Measurements from ENCODE around the gene SELENON.

The SELENON gene, protein sequence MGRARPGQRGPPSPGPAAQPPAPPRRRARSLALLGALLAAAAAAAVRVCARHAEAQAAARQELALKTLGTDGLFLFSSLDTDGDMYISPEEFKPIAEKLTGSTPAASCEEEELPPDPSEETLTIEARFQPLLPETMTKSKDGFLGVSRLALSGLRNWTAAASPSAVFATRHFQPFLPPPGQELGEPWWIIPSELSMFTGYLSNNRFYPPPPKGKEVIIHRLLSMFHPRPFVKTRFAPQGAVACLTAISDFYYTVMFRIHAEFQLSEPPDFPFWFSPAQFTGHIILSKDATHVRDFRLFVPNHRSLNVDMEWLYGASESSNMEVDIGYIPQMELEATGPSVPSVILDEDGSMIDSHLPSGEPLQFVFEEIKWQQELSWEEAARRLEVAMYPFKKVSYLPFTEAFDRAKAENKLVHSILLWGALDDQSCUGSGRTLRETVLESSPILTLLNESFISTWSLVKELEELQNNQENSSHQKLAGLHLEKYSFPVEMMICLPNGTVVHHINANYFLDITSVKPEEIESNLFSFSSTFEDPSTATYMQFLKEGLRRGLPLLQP

DNA sequence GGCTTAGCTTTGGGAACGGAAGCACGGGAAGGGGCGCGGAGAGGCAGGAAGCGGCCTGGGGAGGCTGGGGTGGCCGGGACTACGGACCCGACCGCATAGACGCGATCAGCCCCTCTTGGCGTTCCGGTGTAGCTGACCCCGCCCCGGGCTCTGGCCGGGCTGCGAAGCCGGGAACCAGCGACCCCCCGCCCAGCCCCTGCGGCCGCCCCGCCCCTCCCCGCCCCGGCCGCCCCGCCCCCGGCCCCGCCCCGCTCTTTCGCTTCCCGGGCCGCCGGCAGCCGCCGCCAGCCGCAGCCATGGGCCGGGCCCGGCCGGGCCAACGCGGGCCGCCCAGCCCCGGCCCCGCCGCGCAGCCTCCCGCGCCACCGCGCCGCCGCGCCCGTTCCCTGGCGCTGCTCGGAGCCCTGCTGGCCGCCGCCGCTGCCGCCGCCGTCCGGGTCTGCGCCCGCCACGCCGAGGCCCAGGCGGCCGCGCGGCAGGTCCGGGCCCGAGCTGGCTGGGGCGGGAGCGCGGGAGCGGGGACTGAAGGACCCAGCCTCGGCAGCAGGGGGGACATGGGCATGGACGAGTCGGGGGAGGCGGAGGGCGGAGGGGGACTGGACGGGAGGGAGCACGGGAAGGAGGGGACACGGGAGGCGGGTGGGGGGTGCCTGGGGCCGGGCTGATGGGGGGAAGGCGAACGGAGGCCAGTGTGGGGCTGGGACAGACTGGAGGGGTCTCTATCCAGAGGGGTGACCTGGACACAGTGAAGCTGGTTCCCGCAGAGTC, at the start of gene SELENON:
SELENON (plus strand) TSS at position 259 of the 768 bp plus-strand sequence; CDS start at position 297, 38 bp downstream.
- in situ Hi-C loops (cut with MboI; ENCODE audit: low pct_unique_long_range_greater_than_20kb, low sequenced_read_pairs, unreplicated experiment) = no loop called here
- TF ChIP-seq, protein P1, sequence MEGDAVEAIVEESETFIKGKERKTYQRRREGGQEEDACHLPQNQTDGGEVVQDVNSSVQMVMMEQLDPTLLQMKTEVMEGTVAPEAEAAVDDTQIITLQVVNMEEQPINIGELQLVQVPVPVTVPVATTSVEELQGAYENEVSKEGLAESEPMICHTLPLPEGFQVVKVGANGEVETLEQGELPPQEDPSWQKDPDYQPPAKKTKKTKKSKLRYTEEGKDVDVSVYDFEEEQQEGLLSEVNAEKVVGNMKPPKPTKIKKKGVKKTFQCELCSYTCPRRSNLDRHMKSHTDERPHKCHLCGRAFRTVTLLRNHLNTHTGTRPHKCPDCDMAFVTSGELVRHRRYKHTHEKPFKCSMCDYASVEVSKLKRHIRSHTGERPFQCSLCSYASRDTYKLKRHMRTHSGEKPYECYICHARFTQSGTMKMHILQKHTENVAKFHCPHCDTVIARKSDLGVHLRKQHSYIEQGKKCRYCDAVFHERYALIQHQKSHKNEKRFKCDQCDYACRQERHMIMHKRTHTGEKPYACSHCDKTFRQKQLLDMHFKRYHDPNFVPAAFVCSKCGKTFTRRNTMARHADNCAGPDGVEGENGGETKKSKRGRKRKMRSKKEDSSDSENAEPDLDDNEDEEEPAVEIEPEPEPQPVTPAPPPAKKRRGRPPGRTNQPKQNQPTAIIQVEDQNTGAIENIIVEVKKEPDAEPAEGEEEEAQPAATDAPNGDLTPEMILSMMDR (IDR thresholded peaks at IDR 0.05; ENCODE audit: extremely low read depth, insufficient read depth, missing control alignments) = no peak
- peak; percentile 79 for DNase-seq (ENCODE audit: low spot score)

DNA sequence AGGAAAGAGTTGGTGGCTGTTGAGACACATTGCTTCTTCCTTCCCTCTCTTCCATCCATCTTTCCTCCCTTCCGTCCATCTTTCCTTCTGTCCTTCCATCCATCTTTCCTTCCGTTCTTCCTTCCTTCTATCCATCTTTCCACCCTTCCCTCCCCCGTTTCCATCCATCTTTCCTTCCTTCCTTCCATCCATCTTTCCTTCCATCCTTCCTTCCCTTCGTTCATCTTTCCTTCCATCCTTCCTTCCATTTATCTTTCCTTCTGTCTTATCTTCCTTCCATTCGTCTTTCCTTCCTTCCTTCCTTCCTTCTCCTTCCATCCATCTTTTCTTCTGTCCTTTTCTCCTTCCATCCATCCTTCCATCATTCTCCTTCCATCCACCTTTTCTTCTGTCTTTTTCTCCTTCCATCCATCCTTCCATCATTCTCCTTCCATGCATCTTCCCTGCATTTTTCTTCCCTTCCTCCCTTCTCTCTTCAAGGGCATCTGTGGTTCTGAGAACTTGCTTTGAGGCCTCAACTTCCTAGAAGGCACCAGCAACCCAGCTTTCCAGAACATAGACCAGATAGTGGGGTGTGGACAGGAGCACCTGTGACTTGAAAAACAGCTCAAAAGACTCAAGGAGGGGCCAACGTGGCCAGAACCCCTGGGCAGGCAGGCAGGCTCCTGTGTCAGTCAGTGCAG, 48.9 kb upstream of the SELENON start:
- DNase-seq (ENCODE audit: low spot score) = no peak
- in situ Hi-C loops (cut with MboI; ENCODE audit: low pct_unique_long_range_greater_than_20kb, low sequenced_read_pairs, unreplicated experiment) = no loop called here
- TF ChIP-seq, protein P1 (IDR thresholded peaks at IDR 0.05; ENCODE audit: extremely low read depth, insufficient read depth, missing control alignments) = no peak

DNA sequence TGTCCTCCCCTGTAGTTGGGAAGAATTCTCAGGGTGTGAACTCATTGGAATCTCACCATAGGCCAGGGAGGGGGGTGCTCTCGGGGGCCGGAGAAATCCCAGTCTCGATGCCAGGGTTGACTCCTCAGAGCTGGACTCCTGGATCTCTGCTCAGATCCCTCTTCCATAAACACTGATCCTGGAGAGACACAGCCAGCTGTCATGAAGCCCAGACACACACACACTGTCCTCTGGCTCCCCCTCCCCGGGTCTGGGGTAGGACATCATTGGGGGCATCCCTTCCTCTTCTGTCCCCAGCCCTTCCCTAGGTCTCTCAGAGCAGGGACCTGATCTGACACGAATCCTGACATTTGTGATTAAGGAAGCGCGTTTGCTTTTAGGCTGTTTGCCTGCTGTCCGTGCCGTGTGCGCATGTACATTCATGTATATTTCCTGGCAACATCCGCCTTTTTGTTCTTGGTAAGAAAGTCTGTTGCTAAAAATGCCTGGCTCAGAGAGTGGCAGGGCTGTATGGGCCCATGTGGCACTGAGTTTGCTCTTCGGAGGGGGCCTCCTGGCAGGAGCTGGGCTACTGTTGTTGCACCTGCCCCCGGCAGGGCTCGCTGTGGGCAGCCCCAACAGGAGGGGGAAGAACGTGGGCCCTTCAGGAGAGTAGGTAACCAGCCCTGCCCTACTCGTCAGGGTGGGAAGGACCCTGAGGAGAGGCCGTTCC, 45.4 kb upstream of the SELENON start:
- no peak for DNase-seq (ENCODE audit: low spot score)
- in situ Hi-C loops (cut with MboI; ENCODE audit: low pct_unique_long_range_greater_than_20kb, low sequenced_read_pairs, unreplicated experiment) = no loop called here

DNA sequence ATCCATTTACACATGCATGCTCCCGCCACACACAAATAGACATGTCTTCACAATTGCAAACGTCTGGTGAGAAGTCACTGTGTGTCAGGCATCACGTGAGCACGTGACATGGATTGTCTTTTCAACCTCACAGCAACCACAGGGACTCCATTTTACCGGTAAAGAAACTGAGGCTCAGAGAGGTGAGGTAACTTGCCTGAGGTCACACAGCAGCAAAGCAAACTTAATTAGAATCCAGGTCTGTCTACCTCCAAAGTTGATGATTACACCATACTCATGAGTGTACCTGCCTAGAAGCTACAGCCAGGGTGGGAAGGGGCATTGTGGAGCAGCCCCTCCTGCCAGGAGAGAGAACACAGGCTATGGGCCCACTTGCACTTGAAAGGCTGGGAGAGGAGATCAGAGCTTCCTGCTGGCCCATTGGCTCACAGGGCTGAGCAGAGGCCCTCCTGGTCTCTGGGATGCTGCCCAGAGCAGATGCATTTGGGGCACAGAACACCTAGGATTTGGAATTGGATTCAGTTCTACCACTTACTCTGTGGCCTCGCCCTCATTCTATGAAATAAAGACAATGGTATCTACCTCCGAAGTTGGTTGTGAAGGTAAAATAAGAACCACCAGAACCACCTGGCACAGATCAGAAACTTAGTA, 44.4 kb upstream of the SELENON start:
- DNase-seq (ENCODE audit: low spot score) = no peak
- TF ChIP-seq, protein P1 (IDR thresholded peaks at IDR 0.05; ENCODE audit: extremely low read depth, insufficient read depth, missing control alignments) = no peak
- in situ Hi-C loops (cut with MboI; ENCODE audit: low pct_unique_long_range_greater_than_20kb, low sequenced_read_pairs, unreplicated experiment) = no loop called here

More for the DNA sequence above, 45.4 kb upstream of the SELENON start:
- TF ChIP-seq, protein P1 (IDR thresholded peaks at IDR 0.05; ENCODE audit: extremely low read depth, insufficient read depth, missing control alignments) = peak; percentile 34

DNA sequence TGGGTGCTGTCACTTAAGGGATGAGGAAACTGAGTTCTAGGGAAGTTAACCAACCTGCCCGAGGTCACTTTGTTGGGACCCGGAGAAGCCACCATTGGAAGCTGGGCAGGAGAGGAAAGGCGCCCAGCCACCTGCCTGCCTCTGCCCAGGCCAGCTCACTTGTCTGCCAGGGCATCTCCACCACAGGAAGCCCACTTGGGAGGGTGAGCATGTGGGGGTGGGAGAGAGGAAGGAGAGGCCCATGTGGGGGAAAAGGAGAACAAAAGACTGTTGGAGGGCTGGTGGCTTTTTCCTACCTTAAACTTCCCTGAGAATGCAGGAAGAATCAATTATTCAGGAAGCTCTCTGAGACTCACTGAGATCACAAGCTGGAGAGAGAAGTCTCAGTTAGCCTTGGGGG, 43.8 kb upstream of the SELENON start:
- no peak for DNase-seq (ENCODE audit: low spot score)
- in situ Hi-C loops (cut with MboI; ENCODE audit: low pct_unique_long_range_greater_than_20kb, low sequenced_read_pairs, unreplicated experiment) = no loop called here
- TF ChIP-seq, protein P1 (IDR thresholded peaks at IDR 0.05; ENCODE audit: extremely low read depth, insufficient read depth, missing control alignments) = no peak
